Panc1 (cell line): ENCODE data around the gene ASCC2. TPM values are rescaled to one million over a fixed set of nuclear protein-coding genes. Genes with fewer than 3 reads are reported as not detected.
A peak's percentile ranks its signal among the peaks of the same experiment; 100 is the strongest.

ENCODE experiments used
- ATAC-seq: fragments of 200-7000 bp; cut with Tn5 transposase; 2 replicates; pipeline ENCODE4 v1.9.1; 2020; ENCODE audit warnings: mild to moderate bottlenecking, moderate library complexity
- BruUV-seq: library from RNA; stranded (reverse); fragments of 400-500 nt; replicated peaks from 2 replicates; lab custom pipeline; 2021; lab: Mats Ljungman, UMichigan
- CTCF ChIA-PET: fragments of 300-600 bp; sonication (Branson Sonifier 250); formaldehyde crosslinking; loops from one replicate; lab custom pipeline; 2022; ENCODE audit warnings: antibody characterized with exemption; lab: Charles Lee
- POLR2A ChIA-PET: fragments of 300-600 bp; sonication (Branson Sonifier 250); formaldehyde crosslinking; loops from one replicate; lab custom pipeline; 2022; ENCODE audit warnings: antibody characterized with exemption; lab: Charles Lee
- DNase-seq: peaks from one replicate; pipeline ENCODE4 v3.0.0-alpha.2; 2010; ENCODE audit warnings: low read depth, low spot score
- H3K27ac ChIP-seq: 2 replicates; pipeline ENCODE4 v1.5.1; 2011; ENCODE audit warnings: mild to moderate bottlenecking, low read length, inconsistent platforms
- H3K27me3 ChIP-seq: fragments of 200-500 bp; sonication (Bioruptor generic); 2 replicates; pipeline ENCODE4 v1.6.0; 2014; ENCODE audit warnings: low read length, inconsistent platforms; ENCODE audit not compliant: control insufficient read depth, insufficient read depth
- H3K36me3 ChIP-seq: fragments of 200-500 bp; sonication (Bioruptor generic); 2 replicates; pipeline ENCODE4 v1.5.1; 2014; ENCODE audit warnings: inconsistent platforms, mild to moderate bottlenecking, low read length, moderate library complexity; ENCODE audit not compliant: control insufficient read depth, insufficient read depth
- H3K4me1 ChIP-seq: 2 replicates; pipeline ENCODE4 v1.5.1; 2011; ENCODE audit warnings: inconsistent platforms, mild to moderate bottlenecking, low read length, moderate library complexity; ENCODE audit not compliant: control insufficient read depth, insufficient read depth
- H3K4me3 ChIP-seq, 2 experiments: 2 replicates each; pipeline ENCODE4 v1.5.1; 2011 to 2012; ENCODE audit warnings: low read depth in 2 of 2, low read length in 2 of 2, mild to moderate bottlenecking in 2 of 2, inconsistent platforms in 1 of 2, moderate library complexity in 1 of 2
- H3K9me3 ChIP-seq: fragments of 200-500 bp; sonication (Bioruptor generic); 2 replicates; pipeline ENCODE4 v1.5.1; 2014; ENCODE audit warnings: low read depth, mild to moderate bottlenecking, inconsistent platforms, low read length, moderate library complexity; ENCODE audit not compliant: control insufficient read depth, insufficient read depth
- POLR2AphosphoS5 ChIP-seq: IDR thresholded peaks from 2 replicates; pipeline ENCODE4 v1.6.1; 2012; ENCODE audit warnings: mild to moderate bottlenecking, low read depth, low read length, moderate library complexity
- SIN3A ChIP-seq: IDR thresholded peaks from 2 replicates; pipeline ENCODE4 v1.6.1; 2012; ENCODE audit warnings: low read depth, mild to moderate bottlenecking, low read length, moderate library complexity, borderline replicate concordance; ENCODE audit not compliant: insufficient read depth
- TCF7L2 ChIP-seq: IDR thresholded peaks from 2 replicates; pipeline ENCODE4 v1.6.1; 2011; ENCODE audit warnings: mild to moderate bottlenecking, low read depth, low read length, inconsistent platforms
- in situ Hi-C: cut with HindIII; loops from 2 replicates; pipeline ENCODE4 v1.10.0; 2016; ENCODE audit warnings: low sequenced_read_pairs, low pct_unique_long_range_greater_than_20kb
- intact Hi-C: fragments of 100-400 bp; cut with micrococcal nuclease; formaldehyde crosslinking; loops from one replicate; pipeline ENCODE4 v1.10.0; 2022; ENCODE audit not compliant: unreplicated experiment
- total RNA-seq: library from RNA; stranded (reverse); gene quantifications from one replicate; pipeline ENCODE4 v1.2.1, GENCODE V29; 2021; ENCODE audit not compliant: unreplicated experiment
- TF ChIP-seq, protein P1 (sequence below): fragments of 450-650 bp; IDR thresholded peaks from 2 replicates; pipeline ENCODE4 v1.5.1; 2017; ENCODE audit warnings: mild to moderate bottlenecking
- TF ChIP-seq, protein P2 (sequence below), 2 experiments: IDR thresholded peaks; 2 replicates each; pipeline ENCODE4 v1.6.1; 2011 to 2012; ENCODE audit warnings: low read depth in 2 of 2, control low read depth in 1 of 2, low read length in 1 of 2, mild to moderate bottlenecking in 1 of 2, moderate library complexity in 1 of 2; ENCODE audit not compliant: insufficient read depth in 1 of 2

Gene ASCC2
- total RNA-seq, 1 experiment from 2014 or later, result 52.0 TPM

DNA sequence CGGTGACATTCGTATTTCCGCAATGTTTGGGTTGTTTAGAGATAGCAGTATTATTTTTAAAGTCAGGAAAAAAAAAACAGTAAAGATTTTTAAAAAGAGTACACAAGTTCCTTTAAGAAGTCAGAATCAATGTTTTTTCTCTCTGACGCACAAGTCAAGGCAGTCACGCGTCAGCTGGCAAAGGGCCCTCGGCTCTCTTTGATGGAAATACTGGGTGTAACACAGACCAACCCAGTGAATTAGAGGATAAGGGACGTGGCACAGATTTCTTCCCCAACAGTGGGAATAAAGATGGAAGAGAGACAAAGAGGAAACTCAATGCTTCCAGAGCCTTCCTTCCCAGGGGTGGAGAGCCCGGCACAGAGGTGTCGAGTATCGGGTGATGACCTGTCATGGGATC, 13.4 kb downstream of the ASCC2 start:
- Histone ChIP-seq H3K9me3 (no peaks in the 10 kb centered on the region), H3K27ac (no peak overlapping the region), H3K4me3 (no peak overlapping the region), H3K4me1 (no peaks in the 10 kb centered on the region), H3K27me3 (no peaks in the 10 kb centered on the region), H3K36me3 (no peaks in the 10 kb centered on the region)
- BruUV-seq, result no TSS peak
- in situ Hi-C loops, result no loop called here
- no peak for ATAC-seq
- no peak for DNase-seq
- CTCF ChIA-PET, result no interaction called here
- POLR2A ChIA-PET, result no interaction called here
- intact Hi-C loops, result no loop called here
- TF ChIP-seq, protein P1, sequence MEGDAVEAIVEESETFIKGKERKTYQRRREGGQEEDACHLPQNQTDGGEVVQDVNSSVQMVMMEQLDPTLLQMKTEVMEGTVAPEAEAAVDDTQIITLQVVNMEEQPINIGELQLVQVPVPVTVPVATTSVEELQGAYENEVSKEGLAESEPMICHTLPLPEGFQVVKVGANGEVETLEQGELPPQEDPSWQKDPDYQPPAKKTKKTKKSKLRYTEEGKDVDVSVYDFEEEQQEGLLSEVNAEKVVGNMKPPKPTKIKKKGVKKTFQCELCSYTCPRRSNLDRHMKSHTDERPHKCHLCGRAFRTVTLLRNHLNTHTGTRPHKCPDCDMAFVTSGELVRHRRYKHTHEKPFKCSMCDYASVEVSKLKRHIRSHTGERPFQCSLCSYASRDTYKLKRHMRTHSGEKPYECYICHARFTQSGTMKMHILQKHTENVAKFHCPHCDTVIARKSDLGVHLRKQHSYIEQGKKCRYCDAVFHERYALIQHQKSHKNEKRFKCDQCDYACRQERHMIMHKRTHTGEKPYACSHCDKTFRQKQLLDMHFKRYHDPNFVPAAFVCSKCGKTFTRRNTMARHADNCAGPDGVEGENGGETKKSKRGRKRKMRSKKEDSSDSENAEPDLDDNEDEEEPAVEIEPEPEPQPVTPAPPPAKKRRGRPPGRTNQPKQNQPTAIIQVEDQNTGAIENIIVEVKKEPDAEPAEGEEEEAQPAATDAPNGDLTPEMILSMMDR, result no peak
- no peak for TF ChIP-seq POLR2AphosphoS5
- TF ChIP-seq TCF7L2, result no peak
- TF ChIP-seq, protein P2, sequence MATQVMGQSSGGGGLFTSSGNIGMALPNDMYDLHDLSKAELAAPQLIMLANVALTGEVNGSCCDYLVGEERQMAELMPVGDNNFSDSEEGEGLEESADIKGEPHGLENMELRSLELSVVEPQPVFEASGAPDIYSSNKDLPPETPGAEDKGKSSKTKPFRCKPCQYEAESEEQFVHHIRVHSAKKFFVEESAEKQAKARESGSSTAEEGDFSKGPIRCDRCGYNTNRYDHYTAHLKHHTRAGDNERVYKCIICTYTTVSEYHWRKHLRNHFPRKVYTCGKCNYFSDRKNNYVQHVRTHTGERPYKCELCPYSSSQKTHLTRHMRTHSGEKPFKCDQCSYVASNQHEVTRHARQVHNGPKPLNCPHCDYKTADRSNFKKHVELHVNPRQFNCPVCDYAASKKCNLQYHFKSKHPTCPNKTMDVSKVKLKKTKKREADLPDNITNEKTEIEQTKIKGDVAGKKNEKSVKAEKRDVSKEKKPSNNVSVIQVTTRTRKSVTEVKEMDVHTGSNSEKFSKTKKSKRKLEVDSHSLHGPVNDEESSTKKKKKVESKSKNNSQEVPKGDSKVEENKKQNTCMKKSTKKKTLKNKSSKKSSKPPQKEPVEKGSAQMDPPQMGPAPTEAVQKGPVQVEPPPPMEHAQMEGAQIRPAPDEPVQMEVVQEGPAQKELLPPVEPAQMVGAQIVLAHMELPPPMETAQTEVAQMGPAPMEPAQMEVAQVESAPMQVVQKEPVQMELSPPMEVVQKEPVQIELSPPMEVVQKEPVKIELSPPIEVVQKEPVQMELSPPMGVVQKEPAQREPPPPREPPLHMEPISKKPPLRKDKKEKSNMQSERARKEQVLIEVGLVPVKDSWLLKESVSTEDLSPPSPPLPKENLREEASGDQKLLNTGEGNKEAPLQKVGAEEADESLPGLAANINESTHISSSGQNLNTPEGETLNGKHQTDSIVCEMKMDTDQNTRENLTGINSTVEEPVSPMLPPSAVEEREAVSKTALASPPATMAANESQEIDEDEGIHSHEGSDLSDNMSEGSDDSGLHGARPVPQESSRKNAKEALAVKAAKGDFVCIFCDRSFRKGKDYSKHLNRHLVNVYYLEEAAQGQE (IDR thresholded peaks at IDR 0.05; ENCODE audit: insufficient read depth in 1 of 2, low read depth in 2 of 2, low read length in 1 of 2), result no peak
- no peak for TF ChIP-seq SIN3A

DNA sequence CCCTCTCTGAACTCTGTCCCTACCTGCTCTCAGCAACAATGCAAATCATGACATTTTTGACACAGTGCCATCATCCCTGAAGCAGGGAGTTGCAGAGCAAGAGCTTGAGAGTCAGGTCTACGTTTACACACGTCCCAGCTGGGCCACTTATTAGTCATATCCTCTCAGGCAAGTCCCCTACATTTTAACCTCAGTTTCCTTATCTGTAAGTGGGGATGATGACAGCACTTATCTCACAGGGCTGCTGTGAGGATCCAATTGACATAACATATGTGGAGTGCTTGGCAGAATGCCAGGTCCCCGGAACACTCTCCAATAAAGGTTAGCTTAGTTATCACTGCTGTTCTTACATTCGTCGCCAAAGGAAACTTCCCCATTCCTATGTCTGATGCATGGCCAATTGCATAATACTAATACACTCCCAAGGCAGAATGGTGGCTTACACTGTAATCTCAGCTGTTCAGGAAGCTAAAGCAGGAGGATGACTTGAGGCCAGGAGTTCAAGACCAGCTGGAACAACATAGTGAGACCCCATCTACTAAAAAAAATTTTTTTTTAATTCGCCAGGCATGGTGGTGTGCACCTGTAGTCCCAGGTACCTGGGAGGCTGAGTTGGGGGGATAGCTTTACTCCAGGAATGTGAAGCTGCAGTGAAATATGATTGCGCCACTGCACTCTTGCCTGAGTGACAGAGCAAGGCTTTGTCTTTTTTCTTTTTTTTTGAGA, 16.6 kb downstream of the ASCC2 start:
- Histone ChIP-seq H3K4me1 (no peaks in the 10 kb centered on the region), H3K27me3 (no peaks in the 10 kb centered on the region), H3K9me3 (no peaks in the 10 kb centered on the region), H3K36me3 (peaks cover 3% of the 10 kb centered on the region; the same call in 1 of the 2 replicates), H3K4me3 (no peak overlapping the region), H3K27ac (no peak overlapping the region)
- in situ Hi-C loops, result no loop called here
- BruUV-seq, result no TSS peak
- ATAC-seq, result peak; percentile 70
- no peak for TF ChIP-seq POLR2AphosphoS5
- TF ChIP-seq, protein P2 (IDR thresholded peaks at IDR 0.05; ENCODE audit: insufficient read depth in 1 of 2, low read depth in 2 of 2, low read length in 1 of 2), result no peak
- TF ChIP-seq SIN3A, result no peak
- TF ChIP-seq, protein P1, result no peak
- no peak for TF ChIP-seq TCF7L2
- no peak for DNase-seq
- CTCF ChIA-PET, result no interaction called here
- POLR2A ChIA-PET, result no interaction called here
- intact Hi-C loops, result no loop called here
